Naive thymus-derived CD4-positive, alpha-beta T cell (primary cell): Measurements from ENCODE around the gene AKT1S1. TPM values are rescaled to one million over a fixed set of nuclear protein-coding genes. Genes with fewer than 3 reads are reported as not detected.

ENCODE experiments used
- ATAC-seq: fragments of 150-1000 bp; cut with Tn5 transposase; 2 replicates; pipeline ENCODE4 v1.10.0; 2021; ENCODE audit warnings: mild to moderate bottlenecking, moderate library complexity
- CTCF ChIA-PET: fragments of 350-600 bp; sonication (Branson Sonifier 250); formaldehyde crosslinking; loops from one replicate; lab custom pipeline; 2021; ENCODE audit warnings: antibody characterized with exemption; lab: Charles Lee
- POLR2A ChIA-PET: fragments of 350-600 bp; sonication (Branson Sonifier 250); formaldehyde crosslinking; loops from one replicate; lab custom pipeline; 2021; ENCODE audit warnings: antibody characterized with exemption, inconsistent platforms; lab: Charles Lee
- DNase-seq, 9 donors: peaks; one replicate each; pipeline versions ENCODE4 v3.0.0 to v3.0.0-alpha.2; 2020 to 2022; ENCODE audit warnings: mixed read lengths in 1 of 9
- H3K27ac ChIP-seq: one replicate; pipeline ENCODE4 v1.7.0; 2013; ENCODE audit warnings: mild to moderate bottlenecking, low read depth, low read length, moderate library complexity
- H3K27me3 ChIP-seq, 2 donors: one replicate each; pipeline ENCODE4 v1.7.0; 2013; ENCODE audit warnings: low read length in 2 of 2, mild to moderate bottlenecking in 2 of 2, moderate library complexity in 2 of 2; ENCODE audit not compliant: control insufficient read depth in 2 of 2, insufficient read depth in 2 of 2
- H3K36me3 ChIP-seq, 3 experiments: 1 replicate in 2 of 3; 2 replicates in 1 of 3; pipeline ENCODE4 v1.7.0; 2013; ENCODE audit warnings: low read length in 3 of 3, mild to moderate bottlenecking in 3 of 3, moderate library complexity in 1 of 3; ENCODE audit not compliant: insufficient read depth in 3 of 3, control insufficient read depth in 2 of 3
- H3K4me1 ChIP-seq, 2 donors: one replicate each; pipeline ENCODE4 v1.7.0; 2013; ENCODE audit warnings: low read length in 2 of 2, mild to moderate bottlenecking in 2 of 2, moderate library complexity in 1 of 2; ENCODE audit not compliant: control insufficient read depth in 2 of 2, insufficient read depth in 2 of 2
- H3K4me3 ChIP-seq: 2 replicates; pipeline ENCODE4 v1.7.0; 2013; ENCODE audit warnings: mild to moderate bottlenecking, low read length
- H3K9me3 ChIP-seq, 3 experiments: 1 replicate in 2 of 3; 2 replicates in 1 of 3; pipeline ENCODE4 v1.7.0; 2013; ENCODE audit warnings: low read length in 3 of 3; ENCODE audit not compliant: control insufficient read depth in 2 of 3
- H3K27ac Mint-ChIP-seq, 9 donors: one replicate each; pipeline ENCODE4 v1.8.0; 2020 to 2022; ENCODE audit warnings: mixed read lengths in 9 of 9, mild to moderate bottlenecking in 8 of 9, moderate library complexity in 5 of 9, inconsistent platforms in 2 of 9
- H3K27me3 Mint-ChIP-seq, 5 donors: one replicate each; pipeline ENCODE4 v1.8.0; 2021 to 2022; ENCODE audit warnings: mixed read lengths in 5 of 5, mild to moderate bottlenecking in 1 of 5
- H3K36me3 Mint-ChIP-seq, 5 donors: one replicate each; pipeline ENCODE4 v1.8.0; 2020 to 2022; ENCODE audit warnings: mixed read lengths in 5 of 5, mild to moderate bottlenecking in 3 of 5, inconsistent platforms in 1 of 5
- H3K4me1 Mint-ChIP-seq, 7 donors: one replicate each; pipeline ENCODE4 v1.8.0; 2020 to 2022; ENCODE audit warnings: mixed read lengths in 7 of 7, mild to moderate bottlenecking in 3 of 7, inconsistent platforms in 1 of 7
- H3K4me3 Mint-ChIP-seq, 10 donors: one replicate each; pipeline ENCODE4 v1.8.0; 2020 to 2022; ENCODE audit warnings: mild to moderate bottlenecking in 10 of 10, mixed read lengths in 10 of 10, moderate library complexity in 6 of 10, inconsistent platforms in 2 of 10
- H3K9me3 Mint-ChIP-seq, 11 donors: one replicate each; pipeline ENCODE4 v1.8.0; 2020 to 2022; ENCODE audit warnings: mixed read lengths in 11 of 11, mild to moderate bottlenecking in 4 of 11, inconsistent platforms in 1 of 11, moderate library complexity in 1 of 11
- intact Hi-C, 2 donors: fragments of 100-400 bp; cut with micrococcal nuclease; formaldehyde crosslinking; loops; one replicate each; pipeline ENCODE4 v1.15.1; 2023
- polyA plus RNA-seq, 2 donors: library from polyadenylated mRNA; unstranded; fragments of 300-500 nt; fragmentation: Illumina TruSeq; gene quantifications; one replicate each; pipeline ENCODE4 v1.2.3, GENCODE V29; 2021
- total RNA-seq, 6 experiments: library from RNA in 5 of 6; stranded (reverse) in 5 of 6; gene quantifications; 1 replicate in 5 of 6; 2 replicates in 1 of 6; pipeline ENCODE4 v1.2.3 and lab custom pipeline; 2021 to 2026

AKT1S1 gene
- total and polyA plus RNA-seq, 7 experiments from 2014 or later: 4.7 to 25.7 (median 17.3) TPM

DNA sequence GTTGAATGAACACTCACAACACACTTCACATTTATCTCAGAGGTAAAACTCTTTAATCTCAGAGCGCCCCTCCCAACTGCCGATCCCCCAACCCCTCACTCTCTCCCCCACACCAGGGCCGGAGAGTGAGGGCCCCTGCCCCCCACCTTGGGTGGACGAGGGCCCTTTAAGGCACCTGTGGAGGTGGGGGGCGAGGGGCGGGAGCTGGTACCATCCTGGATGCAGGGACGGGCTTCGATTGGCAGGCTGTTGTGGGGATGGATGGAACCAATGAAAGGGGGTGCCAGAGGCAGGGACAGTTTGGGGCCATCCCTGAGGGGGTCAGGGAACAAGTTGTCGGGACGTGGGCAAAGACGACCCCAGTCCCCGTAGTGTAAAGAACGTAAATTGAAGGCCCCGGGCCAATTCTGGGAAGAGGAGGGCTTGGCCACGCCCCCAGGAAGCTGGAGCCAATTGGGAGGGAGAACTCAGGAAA lies 8.1 kb downstream of the AKT1S1 start:
- H3K4me1 ChIP-seq: peaks cover 31 to 38% of the 10 kb centered on the region in 2 donors
- peaks cover 0 to 10% (median 0%) of the 10 kb centered on the region in 3 experiments for H3K36me3 ChIP-seq
- no peak overlapping the region for H3K27ac Mint-ChIP-seq
- ATAC-seq (peak; percentile 0), DNase-seq (peak in 1 of 9 donors; percentile 82)
- H3K27ac ChIP-seq: peak overlapping the region; percentile 72
- ChIA-PET CTCF (interaction anchor here (0.6 to 1.0 kb wide), 4 partner anchors 54 to 757 kb away, joined by 3 to 4 read pairs (median 3); partner anchors contain the start of gene RRAS), POLR2A (interaction anchor here (0.6 to 3.7 kb wide), 17 partner anchors 7 to 535 kb away, joined by 3 to 47 read pairs (median 5); partner anchors contain the start of genes AKT1S1, AP2A1, FUZ and IL4I1)
- intact Hi-C loops: loop anchor here (1.0 to 10.0 kb wide), 8 partner anchors 8 to 1547 kb away; partner anchors contain the start of genes AKT1S1 (in 1 of the 2), ATF5 (in 1 of the 2), CD37 (in 1 of the 2) and FUZ (in 1 of the 2)
- H3K27me3 Mint-ChIP-seq: no peaks in the 10 kb centered on the region
- H3K4me3 Mint-ChIP-seq: no peak overlapping the region
- peaks cover 0 to 19% (median 0%) of the 10 kb centered on the region in 5 donors for H3K36me3 Mint-ChIP-seq
- no peaks in the 10 kb centered on the region for H3K9me3 ChIP-seq
- peaks cover 0 to 1% (median 0%) of the 10 kb centered on the region in 11 donors for H3K9me3 Mint-ChIP-seq
- peaks cover 27 to 51% (median 45%) of the 10 kb centered on the region in 7 donors for H3K4me1 Mint-ChIP-seq
- H3K4me3 ChIP-seq: peak overlapping the region; percentile 58
- no peaks in the 10 kb centered on the region for H3K27me3 ChIP-seq

DNA sequence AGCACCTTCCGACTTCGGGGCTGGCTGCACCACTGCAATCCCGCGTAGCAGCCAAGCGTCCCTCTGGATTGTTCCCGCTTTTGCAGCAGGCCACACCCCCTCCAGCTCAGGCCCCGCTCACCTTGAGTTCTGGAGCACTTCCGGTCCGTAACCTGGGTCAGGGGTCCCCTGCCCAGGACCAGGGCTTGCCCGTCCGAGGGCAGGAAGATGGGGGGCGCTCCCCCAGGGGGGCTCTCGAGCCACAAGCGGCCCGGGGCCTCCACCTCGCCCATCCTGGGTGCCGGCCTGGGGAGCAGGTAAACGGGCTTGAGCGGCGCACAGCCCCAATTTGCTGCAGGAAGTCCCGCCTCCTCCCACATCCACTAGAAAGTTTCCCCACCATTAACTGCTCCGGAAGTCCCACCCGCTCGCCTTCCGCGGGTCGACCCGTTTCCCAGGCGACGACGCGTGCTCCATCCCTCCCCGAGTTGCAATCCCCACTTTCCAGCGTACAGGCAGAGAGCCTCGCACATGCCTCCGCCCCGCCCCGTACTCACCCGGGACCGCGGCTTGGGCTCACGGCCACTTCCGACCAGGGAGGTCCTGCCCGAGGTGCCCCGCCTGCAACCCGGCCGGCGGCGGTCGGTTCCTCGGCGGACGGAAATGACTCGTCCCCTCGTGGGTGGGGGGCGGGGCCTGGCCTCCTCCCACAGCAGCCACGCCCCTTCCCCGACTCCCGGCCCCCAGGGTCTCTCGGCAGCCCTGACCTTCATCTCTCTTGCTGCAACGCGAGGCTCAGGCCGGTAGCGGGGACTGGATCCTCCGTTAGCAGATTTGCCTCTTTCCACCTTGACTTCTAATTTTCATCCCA lies 10.0 kb downstream of the AKT1S1 start, which contains the start of gene PNKP:
Gene PNKP (minus strand): TSS at position 644 of the 850 bp plus-strand sequence. CDS start 372 bp downstream, at position 272.
- Histone ChIP-seq H3K4me1 (peaks cover 31 to 38% of the 10 kb centered on the region in 2 donors), H3K9me3 (no peaks in the 10 kb centered on the region), H3K27me3 (no peaks in the 10 kb centered on the region), H3K4me3 (peak within 1 kb of the TSS; percentile 93), H3K36me3 (peaks cover 0 to 28% (median 0%) of the 10 kb centered on the region in 3 experiments), H3K27ac (peak within 1 kb of the TSS; percentile 85)
- CTCF ChIA-PET: interaction anchor here (0.7 kb wide), 1 partner anchor 204 kb away, joined by 4 read pairs; no protein-coding TSS in a partner anchor
- ATAC-seq (peak; percentile 69), DNase-seq (peak; percentile 79 to 92 (median 84))
- Mint-ChIP-seq H3K4me1 (peaks cover 30 to 56% (median 48%) of the 10 kb centered on the region in 7 donors), H3K4me3 (peak within 1 kb of the TSS in 1 of 10 donors; percentile 100), H3K27me3 (no peaks in the 10 kb centered on the region), H3K27ac (peak within 1 kb of the TSS in 4 of 9 donors; percentile 94 to 99 (median 97)), H3K36me3 (peaks cover 0 to 23% (median 4%) of the 10 kb centered on the region in 5 donors), H3K9me3 (peaks cover 0 to 1% (median 0%) of the 10 kb centered on the region in 11 donors)
- intact Hi-C loops: loop anchor here (1.0 to 10.0 kb wide), 13 partner anchors 9 to 1545 kb away; partner anchors contain the start of genes MED25 (in 2 of the 2), VRK3 (in 2 of the 2), CD37 (in 1 of the 2) and CYTH2 (in 1 of the 2)
- POLR2A ChIA-PET: interaction anchor here (0.9 to 3.7 kb wide), 12 partner anchors 8 to 65 kb away, joined by 3 to 47 read pairs (median 4); partner anchors contain the start of genes AKT1S1, FUZ, PTOV1 and TBC1D17

DNA sequence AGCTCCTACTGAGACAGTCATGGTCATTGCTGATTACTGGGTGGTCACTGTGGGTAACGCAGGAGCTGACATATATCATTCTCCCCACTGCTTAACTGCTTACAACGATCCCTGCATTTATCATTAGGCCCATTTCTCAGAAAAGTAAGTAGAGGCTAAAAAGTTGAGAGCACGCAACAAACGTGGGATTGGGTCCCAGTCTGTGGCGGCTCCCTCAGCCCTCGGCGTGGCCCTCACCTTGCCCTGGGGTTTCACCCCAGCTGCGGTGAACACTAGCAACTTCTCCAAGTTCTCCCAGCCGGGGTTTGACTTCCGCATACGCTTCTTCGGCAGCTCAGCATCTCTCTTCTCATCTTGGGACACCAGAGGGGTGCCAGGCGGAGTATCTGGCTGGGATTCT lies 12.3 kb downstream of the AKT1S1 start:
- H3K9me3 ChIP-seq: no peaks in the 10 kb centered on the region
- ChIA-PET POLR2A (interaction anchor here (1.8 to 3.4 kb wide), 3 partner anchors 11 to 14 kb away, joined by 8 to 18 read pairs (median 8); partner anchors contain the start of genes AKT1S1, PTOV1 and TBC1D17), CTCF (no interaction called here)
- Mint-ChIP-seq H3K9me3 (peaks cover 0 to 1% (median 0%) of the 10 kb centered on the region in 11 donors), H3K27ac (peak overlapping the region in 1 of 9 donors; percentile 19), H3K27me3 (no peaks in the 10 kb centered on the region), H3K4me3 (no peak overlapping the region), H3K4me1 (peaks cover 20 to 47% (median 37%) of the 10 kb centered on the region in 7 donors), H3K36me3 (peaks cover 0 to 23% (median 4%) of the 10 kb centered on the region in 5 donors)
- H3K4me3 ChIP-seq: no peak overlapping the region
- no peak overlapping the region for H3K27ac ChIP-seq
- DNase-seq (no peak), ATAC-seq (no peak)
- H3K36me3 ChIP-seq: peaks cover 0 to 50% (median 0%) of the 10 kb centered on the region in 3 experiments
- H3K4me1 ChIP-seq: peaks cover 24 to 29% of the 10 kb centered on the region in 2 donors
- no peaks in the 10 kb centered on the region for H3K27me3 ChIP-seq
- intact Hi-C loops: loop anchor here (5.0 to 10.0 kb wide), 3 partner anchors 120 to 1543 kb away; partner anchors contain the start of gene CD37 (in 1 of the 2)

DNA sequence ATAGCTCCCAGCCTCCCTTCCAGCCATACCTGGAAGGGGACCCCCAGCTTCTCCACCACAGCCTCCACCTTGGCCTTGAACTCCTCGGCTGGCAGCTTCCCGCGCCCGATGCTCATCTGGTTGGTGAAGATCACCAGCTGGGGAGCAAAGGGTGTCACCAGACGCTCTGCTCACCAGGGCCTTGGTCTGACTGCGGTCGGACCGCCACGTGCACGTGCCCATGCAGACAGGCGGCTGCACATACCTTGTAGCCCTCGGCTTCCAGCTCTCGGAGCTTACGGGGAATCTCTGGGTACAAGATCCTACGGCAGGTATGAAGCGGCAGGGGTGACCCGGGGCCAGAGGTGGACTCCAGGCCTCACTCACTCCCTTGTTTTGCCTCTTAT lies 13.2 kb downstream of the AKT1S1 start:
- CTCF ChIA-PET: interaction anchor here (1.1 kb wide), 1 partner anchor 10 kb away, joined by 3 read pairs; no protein-coding TSS in a partner anchor
- Histone ChIP-seq H3K4me3 (no peak overlapping the region), H3K27me3 (no peaks in the 10 kb centered on the region), H3K27ac (no peak overlapping the region), H3K9me3 (no peaks in the 10 kb centered on the region), H3K36me3 (peaks cover 0 to 56% (median 0%) of the 10 kb centered on the region in 3 experiments), H3K4me1 (peaks cover 20 to 25% of the 10 kb centered on the region in 2 donors)
- Mint-ChIP-seq H3K4me3 (no peak overlapping the region), H3K9me3 (peaks cover 0 to 1% (median 0%) of the 10 kb centered on the region in 11 donors), H3K27me3 (no peaks in the 10 kb centered on the region), H3K4me1 (peaks cover 20 to 47% (median 36%) of the 10 kb centered on the region in 7 donors), H3K36me3 (peaks cover 0 to 23% (median 4%) of the 10 kb centered on the region in 5 donors), H3K27ac (no peak overlapping the region)
- intact Hi-C loops: loop anchor here (10.0 kb wide), 2 partner anchors 121 to 529 kb away; partner anchors contain the start of gene CD37 (in 1 of the 2)
- POLR2A ChIA-PET: interaction anchor here (1.1 to 3.4 kb wide), 4 partner anchors 11 to 13 kb away, joined by 4 to 18 read pairs (median 7); partner anchors contain the start of genes AKT1S1, PTOV1 and TBC1D17
- no peak for ATAC-seq
- DNase-seq: no peak

DNA sequence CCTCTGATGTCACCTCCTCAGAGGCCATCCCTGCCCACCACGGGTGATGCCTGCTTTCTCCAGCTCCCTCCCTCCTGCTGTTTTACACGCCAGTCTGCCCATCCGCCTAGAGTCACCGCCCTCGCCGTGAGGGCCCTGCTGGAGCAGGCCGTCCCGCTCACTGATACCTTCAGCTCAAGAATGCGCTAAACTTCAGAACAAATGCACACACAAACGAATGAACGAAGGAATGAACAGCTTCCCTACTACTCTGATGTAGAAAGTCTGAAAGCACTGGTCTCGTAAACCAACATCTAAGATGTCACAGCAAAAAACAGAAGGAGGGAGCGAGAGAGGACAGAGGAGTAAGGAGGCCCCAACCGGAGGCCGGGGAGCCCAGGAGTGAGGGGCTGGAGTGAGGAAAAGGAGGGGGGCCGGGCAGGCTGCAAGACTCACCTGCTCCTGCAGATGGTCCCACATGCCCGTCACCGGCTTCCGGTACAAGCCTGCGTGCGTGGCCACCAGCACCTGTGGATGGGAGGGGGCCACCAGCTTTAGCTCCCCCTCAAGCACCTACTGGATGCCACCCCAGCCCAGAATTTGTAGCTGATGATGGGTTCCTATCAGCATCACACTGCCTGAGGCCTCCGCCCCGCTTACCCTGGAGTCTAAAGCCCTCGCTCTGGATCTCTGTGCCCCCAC lies 13.8 kb downstream of the AKT1S1 start:
- Histone ChIP-seq H3K27me3 (no peaks in the 10 kb centered on the region), H3K4me3 (no peak overlapping the region), H3K36me3 (peaks cover 0 to 61% (median 0%) of the 10 kb centered on the region in 3 experiments), H3K4me1 (peaks cover 15 to 20% of the 10 kb centered on the region in 2 donors), H3K9me3 (no peaks in the 10 kb centered on the region), H3K27ac (no peak overlapping the region)
- Mint-ChIP-seq H3K27ac (peak overlapping the region in 5 of 9 donors; percentile 51 to 87 (median 54)), H3K27me3 (no peaks in the 10 kb centered on the region), H3K4me3 (peak overlapping the region in 1 of 10 donors; percentile 15), H3K4me1 (peaks cover 20 to 47% (median 31%) of the 10 kb centered on the region in 7 donors), H3K9me3 (peaks cover 0 to 1% (median 0%) of the 10 kb centered on the region in 11 donors), H3K36me3 (peaks cover 0 to 24% (median 4%) of the 10 kb centered on the region in 5 donors)
- CTCF ChIA-PET: interaction anchor here (0.8 to 1.1 kb wide), 2 partner anchors 9 to 1414 kb away, joined by 3 read pairs; no protein-coding TSS in a partner anchor
- POLR2A ChIA-PET: interaction anchor here (1.1 to 3.4 kb wide), 3 partner anchors 11 to 13 kb away, joined by 4 to 18 read pairs (median 6); partner anchors contain the start of genes AKT1S1, PTOV1 and TBC1D17
- DNase-seq (no peak), ATAC-seq (no peak)
- intact Hi-C loops: loop anchor here (10.0 kb wide), 2 partner anchors 121 to 529 kb away; partner anchors contain the start of gene CD37 (in 1 of the 2)
